ENCODE measurements around the gene SEC14L5. TPM values are rescaled to one million over a fixed set of nuclear protein-coding genes. Genes with fewer than 3 reads are reported as not detected.

SEC14L5 gene
- total and polyA plus RNA-seq, 2 donors (not counting 3 experiments of a cell fraction or from before 2014, with no cell fraction given), result not detected

- no peak for FAIRE-seq
- no peak overlapping the region for H3K27ac ChIP-seq (ENCODE audit: insufficient read depth, low read depth, low read length)
- H2AFZ ChIP-seq (ENCODE audit: low read depth, low read length), result no peak overlapping the region
- H3K4me3 ChIP-seq (replicated peaks in 1 of 3; ENCODE audit: insufficient read depth in 1 of 3, low read depth in 1 of 3, low read length in 3 of 3), result no peak overlapping the region
- intact Hi-C loops (cut with micrococcal nuclease), result no loop called here
- no peaks in the 10 kb centered on the region for H3K36me3 ChIP-seq (ENCODE audit: control insufficient read depth in 2 of 2, extremely low read depth in 1 of 2, insufficient read depth in 2 of 2, low read length in 2 of 2)
- ChIA-PET CTCF (interaction anchor here (0.6 kb wide), 1 partner anchor 11 kb away, joined by 3 read pairs; no protein-coding TSS in a partner anchor), POLR2A (no interaction called here)
- TF ChIP-seq EZH2 (IDR thresholded peaks at IDR 0.05; ENCODE audit: borderline replicate concordance, low read depth, low read length, severe bottlenecking) (no peak), MYC (IDR thresholded peaks at IDR 0.05; ENCODE audit: low read depth, low read length) (no peak), MAX (IDR thresholded peaks at IDR 0.05; ENCODE audit: insufficient read depth, insufficient read length) (no peak), FOS (IDR thresholded peaks at IDR 0.05; ENCODE audit: borderline replicate concordance, insufficient read depth, low read length) (no peak), JUN (IDR thresholded peaks at IDR 0.05; ENCODE audit: borderline replicate concordance, insufficient read depth, insufficient read length, low read depth) (no peak), POLR2AphosphoS5 (IDR thresholded peaks at IDR 0.05; ENCODE audit: insufficient read depth, low read depth, low read length) (no peak), GATA2 (IDR thresholded peaks at IDR 0.05; ENCODE audit: insufficient read depth, insufficient read length, low read depth, low read length) (no peak), POLR2A (IDR thresholded peaks at IDR 0.05; ENCODE audit: low read depth, low read length) (no peak), CTCF (IDR thresholded peaks at IDR 0.05; ENCODE audit: extremely low read depth in 1 of 2, insufficient read depth in 1 of 2, low read depth in 1 of 2, low read length in 2 of 2) (no peak)
- H3K27me3 ChIP-seq (ENCODE audit: control insufficient read depth in 2 of 2, insufficient read depth in 2 of 2, low read length in 2 of 2), result peaks cover 0 to 3% of the 10 kb centered on the region in 2 experiments
- no TSS peak for BruUV-seq (replicated peaks)
- no peak for DNase-seq (ENCODE audit: low read depth, low spot score)
- H3K4me1 ChIP-seq (ENCODE audit: control insufficient read depth, extremely low read depth, insufficient read depth, low read length), result no peaks in the 10 kb centered on the region
- no peaks in the 10 kb centered on the region for H3K9me1 ChIP-seq (replicated peaks; ENCODE audit: control insufficient read depth, extremely low read depth, insufficient read depth, low read length)
- no peaks in the 10 kb centered on the region for H3K9me3 ChIP-seq (replicated peaks; ENCODE audit: control insufficient read depth, insufficient read depth, low read length)
- dilution Hi-C loops (cut with MboI; ENCODE audit: extremely low pct_ligation_motif_present, low sequenced_read_pairs), result no loop called here
- no peaks in the 10 kb centered on the region for H3K79me2 ChIP-seq (ENCODE audit: control insufficient read depth, insufficient read depth, low read length)
- H3K4me2 ChIP-seq (ENCODE audit: insufficient read depth, low read length), result no peak overlapping the region
- H4K20me1 ChIP-seq (replicated peaks; ENCODE audit: control insufficient read depth, extremely low read depth, insufficient read depth, low read length), result no peaks in the 10 kb centered on the region
- no peak overlapping the region for H3K9ac ChIP-seq (replicated peaks; ENCODE audit: extremely low read depth, insufficient read depth, low read length)
Measured at GRCh38 chr16:4972938-4973587, 14.9 kb downstream of the SEC14L5 start.

All from endothelial cell of umbilical vein (primary cell).